ENCODE measurements around the gene ELOB.

The ELOB gene

DNA sequence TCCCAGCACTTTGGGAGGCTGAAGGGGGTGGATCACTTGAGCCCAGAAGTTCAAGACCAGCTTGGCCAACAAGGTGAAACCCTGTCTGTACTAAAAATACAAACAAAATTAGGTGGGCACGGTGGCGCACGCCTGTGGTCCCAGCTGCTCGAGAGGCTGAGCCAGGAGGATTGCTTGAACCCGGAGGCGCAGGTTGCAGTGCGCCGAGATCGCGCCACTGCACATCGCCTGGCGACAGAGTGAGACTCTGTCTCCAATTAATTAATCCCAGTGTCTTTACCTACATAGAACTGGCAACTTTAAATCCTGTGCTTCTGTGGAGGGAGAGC lies 1.5 kb upstream of the ELOB start:
- Histone ChIP-seq H3K9ac (ENCODE audit: low read depth, low read length) (peak overlapping the region; percentile 99), H2AFZ (ENCODE audit: low read depth, low read length) (no peak overlapping the region), H4K20me1 (ENCODE audit: insufficient read depth, low read length) (peaks cover 24% of the 10 kb centered on the region), H3K79me2 (ENCODE audit: insufficient read depth, low read length) (peaks cover 46% of the 10 kb centered on the region), H3K27ac (ENCODE audit: low read length) (peak overlapping the region; percentile 98), H3K4me2 (ENCODE audit: insufficient read depth, low read length) (peak overlapping the region; percentile 92), H3K36me3 (ENCODE audit: insufficient read depth, low read length) (peaks cover 20% of the 10 kb centered on the region), H3K27me3 (ENCODE audit: insufficient read depth, low read length, poor library complexity) (no peaks in the 10 kb centered on the region), H3K9me3 (ENCODE audit: insufficient read depth, low read length, severe bottlenecking) (no peaks in the 10 kb centered on the region), H3K4me1 (ENCODE audit: insufficient read depth, low read length) (peaks cover 34% of the 10 kb centered on the region), H3K4me3 (ENCODE audit: low read depth in 1 of 2, low read length in 2 of 2) (peak overlapping the region; percentile 64 to 86; a peak in 3 of 4 replicates)
- no peak for ATAC-seq (ENCODE audit: insufficient read depth, low read depth)
- DNase-seq = no peak
- TF ChIP-seq, protein P1, sequence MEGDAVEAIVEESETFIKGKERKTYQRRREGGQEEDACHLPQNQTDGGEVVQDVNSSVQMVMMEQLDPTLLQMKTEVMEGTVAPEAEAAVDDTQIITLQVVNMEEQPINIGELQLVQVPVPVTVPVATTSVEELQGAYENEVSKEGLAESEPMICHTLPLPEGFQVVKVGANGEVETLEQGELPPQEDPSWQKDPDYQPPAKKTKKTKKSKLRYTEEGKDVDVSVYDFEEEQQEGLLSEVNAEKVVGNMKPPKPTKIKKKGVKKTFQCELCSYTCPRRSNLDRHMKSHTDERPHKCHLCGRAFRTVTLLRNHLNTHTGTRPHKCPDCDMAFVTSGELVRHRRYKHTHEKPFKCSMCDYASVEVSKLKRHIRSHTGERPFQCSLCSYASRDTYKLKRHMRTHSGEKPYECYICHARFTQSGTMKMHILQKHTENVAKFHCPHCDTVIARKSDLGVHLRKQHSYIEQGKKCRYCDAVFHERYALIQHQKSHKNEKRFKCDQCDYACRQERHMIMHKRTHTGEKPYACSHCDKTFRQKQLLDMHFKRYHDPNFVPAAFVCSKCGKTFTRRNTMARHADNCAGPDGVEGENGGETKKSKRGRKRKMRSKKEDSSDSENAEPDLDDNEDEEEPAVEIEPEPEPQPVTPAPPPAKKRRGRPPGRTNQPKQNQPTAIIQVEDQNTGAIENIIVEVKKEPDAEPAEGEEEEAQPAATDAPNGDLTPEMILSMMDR (IDR thresholded peaks at IDR 0.05; ENCODE audit: borderline replicate concordance, extremely low read depth, low read length, poor library complexity, severe bottlenecking) = no peak
- no peak for TF ChIP-seq EZH2 (IDR thresholded peaks at IDR 0.05; ENCODE audit: borderline replicate concordance, low read depth, low read length, severe bottlenecking)

DNA sequence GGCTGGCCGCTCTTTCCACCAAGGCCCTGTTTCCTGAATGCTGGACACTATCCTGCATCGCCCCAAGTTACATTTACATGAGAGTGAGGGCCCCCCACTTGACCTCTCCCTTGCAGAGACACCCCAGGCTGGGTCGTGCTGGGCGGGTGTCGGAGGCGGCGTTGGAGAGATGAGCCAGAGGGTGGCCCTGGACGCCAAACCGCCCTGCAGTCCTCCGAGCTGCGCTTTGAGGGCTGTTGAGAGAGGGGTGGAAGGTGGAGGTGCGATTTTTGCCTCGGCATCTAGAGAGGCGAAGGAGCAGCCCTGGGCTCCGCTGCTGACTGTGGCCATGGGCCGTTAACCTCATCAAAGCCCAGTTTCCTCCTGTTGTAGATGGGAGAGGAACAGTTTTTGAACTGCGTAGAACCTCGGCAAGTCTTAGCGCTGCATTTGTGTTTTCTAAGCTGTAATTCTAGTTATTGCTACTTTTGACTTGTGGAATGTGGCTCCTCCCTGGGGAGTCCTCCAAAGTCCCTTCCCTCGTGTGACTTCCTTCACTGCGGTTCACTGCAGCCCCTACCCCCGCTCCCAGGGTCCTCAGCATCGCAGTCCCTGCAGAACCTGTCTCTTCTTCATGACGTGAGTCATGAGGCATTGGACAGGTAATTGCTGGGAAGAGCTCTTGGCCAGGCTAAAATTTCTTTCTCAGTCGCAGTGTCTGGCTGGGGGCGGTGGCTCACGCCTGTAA lies 986 bp upstream of the ELOB start:
- peaks cover 25% of the 10 kb centered on the region for H3K36me3 ChIP-seq (ENCODE audit: insufficient read depth, low read length)
- H3K4me2 ChIP-seq (ENCODE audit: insufficient read depth, low read length) = peak overlapping the region; percentile 92
- TF ChIP-seq EZH2 (IDR thresholded peaks at IDR 0.05; ENCODE audit: borderline replicate concordance, low read depth, low read length, severe bottlenecking) = no peak
- TF ChIP-seq, protein P1 (IDR thresholded peaks at IDR 0.05; ENCODE audit: borderline replicate concordance, extremely low read depth, low read length, poor library complexity, severe bottlenecking) = no peak
- H3K4me1 ChIP-seq (ENCODE audit: insufficient read depth, low read length) = peaks cover 34% of the 10 kb centered on the region
- peak; percentile 54 for DNase-seq
- peak overlapping the region; percentile 99 for H3K9ac ChIP-seq (ENCODE audit: low read depth, low read length)
- H3K9me3 ChIP-seq (ENCODE audit: insufficient read depth, low read length, severe bottlenecking) = no peaks in the 10 kb centered on the region
- H3K79me2 ChIP-seq (ENCODE audit: insufficient read depth, low read length) = peaks cover 50% of the 10 kb centered on the region
- peak overlapping the region; percentile 94 for H2AFZ ChIP-seq (ENCODE audit: low read depth, low read length)
- peaks cover 27% of the 10 kb centered on the region for H4K20me1 ChIP-seq (ENCODE audit: insufficient read depth, low read length)
- H3K4me3 ChIP-seq (ENCODE audit: low read depth in 1 of 2, low read length in 2 of 2) = peak overlapping the region; percentile 64 to 86
- no peaks in the 10 kb centered on the region for H3K27me3 ChIP-seq (ENCODE audit: insufficient read depth, low read length, poor library complexity)
- H3K27ac ChIP-seq (ENCODE audit: low read length) = peak overlapping the region; percentile 98
- ATAC-seq (ENCODE audit: insufficient read depth, low read depth) = peak; percentile 46

DNA sequence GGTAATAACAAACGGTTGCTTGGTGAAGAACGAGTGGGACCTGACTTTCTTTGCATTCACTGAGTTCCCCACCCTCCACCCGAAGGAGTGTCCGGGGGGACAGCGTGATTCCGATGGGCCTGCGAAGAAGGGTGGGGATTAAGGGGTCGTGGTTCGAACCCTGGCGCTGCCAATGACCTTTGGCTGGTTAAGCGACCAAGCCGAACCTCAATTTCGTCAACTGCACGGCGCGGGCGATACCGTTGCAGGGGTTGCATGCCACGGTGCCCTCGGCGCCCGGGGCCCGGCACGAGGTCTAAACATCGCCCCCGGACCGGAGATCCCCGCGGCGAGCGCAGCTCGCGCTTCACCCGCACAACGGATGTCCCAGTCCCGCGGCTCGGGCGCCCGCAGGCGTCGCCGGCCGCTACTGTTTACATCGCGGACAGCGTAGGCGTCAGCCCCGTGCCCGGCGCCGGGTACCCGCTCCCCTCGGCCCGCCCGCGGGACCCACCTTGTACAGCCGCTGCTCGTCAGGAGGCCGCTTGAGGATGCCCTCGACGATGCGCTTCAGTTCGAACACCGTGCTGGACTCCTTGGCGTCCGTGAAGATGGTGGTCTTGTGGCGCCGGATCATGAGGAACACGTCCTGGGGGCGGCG lies 460 bp downstream of the ELOB start:
- DNase-seq = no peak
- H2AFZ ChIP-seq (ENCODE audit: low read depth, low read length) = peak overlapping the region; percentile 85
- TF ChIP-seq, protein P1 (IDR thresholded peaks at IDR 0.05; ENCODE audit: borderline replicate concordance, extremely low read depth, low read length, poor library complexity, severe bottlenecking) = no peak
- no peak for TF ChIP-seq EZH2 (IDR thresholded peaks at IDR 0.05; ENCODE audit: borderline replicate concordance, low read depth, low read length, severe bottlenecking)
- H3K4me3 ChIP-seq (ENCODE audit: low read depth in 1 of 2, low read length in 2 of 2) = peak overlapping the region; percentile 95 to 96
- peak overlapping the region; percentile 84 for H3K4me2 ChIP-seq (ENCODE audit: insufficient read depth, low read length)
- H3K27me3 ChIP-seq (ENCODE audit: insufficient read depth, low read length, poor library complexity) = no peaks in the 10 kb centered on the region
- H3K9me3 ChIP-seq (ENCODE audit: insufficient read depth, low read length, severe bottlenecking) = no peaks in the 10 kb centered on the region
- peaks cover 51% of the 10 kb centered on the region for H3K79me2 ChIP-seq (ENCODE audit: insufficient read depth, low read length)
- H3K9ac ChIP-seq (ENCODE audit: low read depth, low read length) = peak overlapping the region; percentile 89
- H3K27ac ChIP-seq (ENCODE audit: low read length) = peak overlapping the region; percentile 84
- H4K20me1 ChIP-seq (ENCODE audit: insufficient read depth, low read length) = peaks cover 38% of the 10 kb centered on the region
- H3K36me3 ChIP-seq (ENCODE audit: insufficient read depth, low read length) = peaks cover 38% of the 10 kb centered on the region
- peak; percentile 10; the same call in 2 of the 3 replicates for ATAC-seq (ENCODE audit: insufficient read depth, low read depth)
- H3K4me1 ChIP-seq (ENCODE audit: insufficient read depth, low read length) = peaks cover 34% of the 10 kb centered on the region

All from DND-41 (cell line).